Smooth muscle cell (in vitro differentiated cells): ENCODE data around the gene RHOB. TPM values are rescaled to one million over a fixed set of nuclear protein-coding genes. Genes with fewer than 3 reads are reported as not detected.

Experiments
- DNase-seq: peaks from one replicate; lab custom pipeline; 2025; ENCODE audit not compliant: unreplicated experiment; lab: John Stamatoyannopoulos, UW
- H2AFZ ChIP-seq: fragments of 200-600 bp; sonication (generic); 2 replicates; pipeline ENCODE4 v1.6.0; 2016; ENCODE audit warnings: antibody characterized with exemption, low read depth, mild to moderate bottlenecking
- H3F3A ChIP-seq: fragments of 200-600 bp; sonication (generic); 2 replicates; pipeline ENCODE4 v1.6.0; 2017; ENCODE audit warnings: antibody characterized with exemption, low read depth
- H3K27ac ChIP-seq: fragments of 200-600 bp; sonication (generic); 2 replicates; pipeline ENCODE4 v1.5.1; 2016; ENCODE audit warnings: low read depth, mild to moderate bottlenecking
- H3K27me3 ChIP-seq: fragments of 200-600 bp; sonication (generic); 2 replicates; pipeline ENCODE4 v1.6.1; 2016; ENCODE audit warnings: low read depth, mild to moderate bottlenecking
- H3K36me3 ChIP-seq: fragments of 200-600 bp; sonication (generic); 2 replicates; pipeline ENCODE4 v1.5.1; 2016; ENCODE audit warnings: low read depth
- H3K4me1 ChIP-seq: fragments of 200-600 bp; sonication (generic); 2 replicates; pipeline ENCODE4 v1.5.1; 2016; ENCODE audit warnings: low read depth
- H3K4me2 ChIP-seq: fragments of 200-600 bp; sonication (generic); 2 replicates; pipeline ENCODE4 v1.6.0; 2016; ENCODE audit warnings: mild to moderate bottlenecking
- H3K4me3 ChIP-seq: fragments of 200-600 bp; sonication (generic); 2 replicates; pipeline ENCODE4 v1.5.1; 2016; ENCODE audit warnings: mild to moderate bottlenecking
- H3K79me2 ChIP-seq: fragments of 200-600 bp; sonication (generic); 2 replicates; pipeline ENCODE4 v1.6.0; 2016; ENCODE audit warnings: low read depth, mild to moderate bottlenecking
- H3K9ac ChIP-seq: fragments of 200-600 bp; sonication (generic); 2 replicates; pipeline ENCODE4 v1.6.0; 2016; ENCODE audit warnings: low read depth
- H3K9me3 ChIP-seq: fragments of 200-600 bp; sonication (generic); replicated peaks from 2 replicates; pipeline ENCODE4 v1.5.1; 2016; ENCODE audit warnings: low read depth
- H4K20me1 ChIP-seq: fragments of 200-600 bp; sonication (generic); 2 replicates; pipeline ENCODE4 v1.6.0; 2016; ENCODE audit warnings: low read depth
- CTCF ChIP-seq: fragments of 200-600 bp; sonication (generic); IDR thresholded peaks from 2 replicates; pipeline ENCODE4 v1.5.1; 2017; ENCODE audit warnings: borderline replicate concordance, mild to moderate bottlenecking, antibody characterized with exemption; ENCODE audit not compliant: insufficient read depth, poor library complexity, severe bottlenecking
- WGBS: methylation state at CpG from one replicate; pipeline ENCODE4 v1.1.7; 2016; ENCODE audit warnings: low lambda C conversion rate; 5-methylcytosine and 5-hydroxymethylcytosine counted together
- polyA plus RNA-seq: library from polyadenylated mRNA; unstranded; fragments of >200 nt; fragmentation: Nextera tagmentation; extraction: Ambion mirVana; gene quantifications from 2 replicates; pipeline ENCODE4 v1.2.1, GENCODE V29; 2016
- total RNA-seq: library from RNA; depleted of rRNA; stranded (reverse); fragments of >200 nt; gene quantifications from 2 replicates; pipeline ENCODE4 v1.2.3, GENCODE V29; 2014

RHOB gene
- total and polyA plus RNA-seq, 2 experiments from 2014 or later = 75.9 to 218 TPM

GRCh38 chr2:20480913-20481312 is 34.0 kb downstream of the RHOB start:
- no peak overlapping the region for H3K4me3 ChIP-seq
- H3K79me2 ChIP-seq = no peaks in the 10 kb centered on the region
- no peak overlapping the region for H3K27ac ChIP-seq
- no peaks in the 10 kb centered on the region for H4K20me1 ChIP-seq
- WGBS = 82% methylated on average over 4 of the region's 4 CpGs
- H2AFZ ChIP-seq = no peak overlapping the region
- TF ChIP-seq CTCF = no peak
- DNase-seq = no peak
- no peak overlapping the region for H3K9ac ChIP-seq
- no peaks in the 10 kb centered on the region for H3K4me1 ChIP-seq
- no peak overlapping the region for H3K4me2 ChIP-seq
- no peaks in the 10 kb centered on the region for H3K9me3 ChIP-seq
- H3K27me3 ChIP-seq = no peaks in the 10 kb centered on the region
- no peaks in the 10 kb centered on the region for H3K36me3 ChIP-seq
- H3F3A ChIP-seq = no peaks in the 10 kb centered on the region

- H2AFZ ChIP-seq = no peak overlapping the region
- H3K36me3 ChIP-seq = no peaks in the 10 kb centered on the region
- H3K27me3 ChIP-seq = no peaks in the 10 kb centered on the region
- no peaks in the 10 kb centered on the region for H3K4me1 ChIP-seq
- WGBS = 82% methylated on average over 5 of the region's 5 CpGs
- no peak overlapping the region for H3K4me3 ChIP-seq
- H3K9me3 ChIP-seq = no peaks in the 10 kb centered on the region
- H4K20me1 ChIP-seq = no peaks in the 10 kb centered on the region
- TF ChIP-seq CTCF = no peak
- no peaks in the 10 kb centered on the region for H3K79me2 ChIP-seq
- H3K9ac ChIP-seq = no peak overlapping the region
- no peak overlapping the region for H3K4me2 ChIP-seq
- no peak overlapping the region for H3K27ac ChIP-seq
- no peaks in the 10 kb centered on the region for H3F3A ChIP-seq
- no peak for DNase-seq
Observed at GRCh38 chr2:20481798-20482405, 35.0 kb downstream of the RHOB start.

GRCh38 chr2:20482725-20483124 is 35.9 kb downstream of the RHOB start:
- Histone ChIP-seq H3K27ac (no peak overlapping the region), H4K20me1 (no peaks in the 10 kb centered on the region), H3K79me2 (no peaks in the 10 kb centered on the region), H3K4me2 (no peak overlapping the region), H3K9me3 (no peaks in the 10 kb centered on the region), H3K36me3 (no peaks in the 10 kb centered on the region), H3F3A (no peaks in the 10 kb centered on the region), H3K27me3 (no peaks in the 10 kb centered on the region), H3K4me1 (peaks cover 3% of the 10 kb centered on the region), H3K9ac (no peak overlapping the region), H2AFZ (no peak overlapping the region), H3K4me3 (no peak overlapping the region)
- no peak for TF ChIP-seq CTCF
- no peak for DNase-seq
- 98% methylated on average over 3 of the region's 3 CpGs for WGBS
